ENCODE results near the gene ASB2.

Gene ASB2

GRCh38 chr14:93997082-93997481 is 20.7 kb upstream of the ASB2 start, which contains the start of gene CCDC197:
Gene CCDC197 (plus strand): TSS chr14:93997301. CDS start chr14:93998132, 831 bp downstream.
- H3K4me3 ChIP-seq (ENCODE audit: low read depth, low read length) = no peak within 1 kb of the TSS
- TF ChIP-seq CTCF (IDR thresholded peaks at IDR 0.05; ENCODE audit: borderline replicate concordance, insufficient read depth, low read depth, low read length) = no peak

- no peak overlapping the region for H3K4me3 ChIP-seq (ENCODE audit: low read depth, low read length)
- TF ChIP-seq CTCF (IDR thresholded peaks at IDR 0.05; ENCODE audit: borderline replicate concordance, insufficient read depth, low read depth, low read length) = no peak
Measured at GRCh38 chr14:93996130-93996695, 19.8 kb upstream of the ASB2 start.

DNA sequence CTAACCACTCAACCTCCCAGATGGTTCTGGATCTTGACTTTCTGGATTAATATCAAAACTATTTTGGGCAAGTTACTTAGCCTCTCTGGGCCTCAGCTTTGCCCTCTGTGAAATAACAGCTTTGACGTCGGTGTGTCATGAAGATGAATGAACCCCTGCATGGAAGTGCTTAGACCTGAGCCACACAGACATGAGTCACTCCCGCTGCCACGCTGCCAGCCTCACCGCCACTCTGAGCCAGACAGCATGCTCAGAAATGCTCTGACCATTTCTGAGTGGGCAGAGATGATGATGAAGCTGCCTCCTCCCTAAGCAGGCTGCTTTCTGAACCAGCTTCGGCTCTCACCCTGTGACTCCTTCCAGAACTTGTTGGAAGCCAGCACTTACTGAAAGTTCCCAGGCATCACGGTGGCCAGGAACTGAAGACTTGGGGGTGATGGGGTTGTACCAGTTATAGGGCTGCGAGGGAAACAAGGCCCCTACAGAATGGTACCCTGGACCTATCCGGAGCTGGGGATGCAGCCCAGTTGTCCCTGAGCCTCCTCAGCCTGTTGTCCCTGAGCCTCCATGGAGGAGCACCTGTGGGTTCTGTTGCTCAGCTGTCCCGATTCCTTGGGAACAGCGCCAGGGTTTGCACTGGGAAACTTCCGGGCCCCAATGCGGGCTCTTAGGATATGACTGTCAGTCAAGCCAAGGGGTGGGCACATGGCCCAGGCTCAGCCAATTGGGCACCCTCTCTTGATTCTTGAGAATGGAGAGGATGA is 18.7 kb upstream of the ASB2 start:
- no peak for TF ChIP-seq CTCF (IDR thresholded peaks at IDR 0.05; ENCODE audit: borderline replicate concordance, insufficient read depth, low read depth, low read length)
- H3K4me3 ChIP-seq (ENCODE audit: low read depth, low read length) = no peak overlapping the region

- no peak for TF ChIP-seq CTCF (IDR thresholded peaks at IDR 0.05; ENCODE audit: borderline replicate concordance, insufficient read depth, low read depth, low read length)
- H3K4me3 ChIP-seq (ENCODE audit: low read depth, low read length) = no peak overlapping the region
Measured at GRCh38 chr14:93993382-93993781, 17.0 kb upstream of the ASB2 start.

- no peak overlapping the region for H3K4me3 ChIP-seq (ENCODE audit: low read depth, low read length)
- TF ChIP-seq CTCF (IDR thresholded peaks at IDR 0.05; ENCODE audit: borderline replicate concordance, insufficient read depth, low read depth, low read length) = no peak
Measured at GRCh38 chr14:93991649-93992048, 15.3 kb upstream of the ASB2 start.

- TF ChIP-seq CTCF (IDR thresholded peaks at IDR 0.05; ENCODE audit: borderline replicate concordance, insufficient read depth, low read depth, low read length) = no peak
- no peak overlapping the region for H3K4me3 ChIP-seq (ENCODE audit: low read depth, low read length)
Measured at GRCh38 chr14:93991212-93991611, 14.8 kb upstream of the ASB2 start.

- no peak overlapping the region for H3K4me3 ChIP-seq (ENCODE audit: low read depth, low read length)
- no peak for TF ChIP-seq CTCF (IDR thresholded peaks at IDR 0.05; ENCODE audit: borderline replicate concordance, insufficient read depth, low read depth, low read length)
Measured at GRCh38 chr14:93989939-93990338, 13.6 kb upstream of the ASB2 start.

Data from GM12875 (cell line).